UCSD-AML1 (cell line): ENCODE results near the gene JAGN1.
"Not testable (repeated sequence)": the region's sequence is repeated elsewhere in the genome, so short reads cannot be mapped to it uniquely, and the experiment has no call there.

Experiments
- DNase-seq: peaks from one replicate; lab custom pipeline; 2025; ENCODE audit not compliant: unreplicated experiment; lab: John Stamatoyannopoulos, UW

JAGN1 gene

DNA sequence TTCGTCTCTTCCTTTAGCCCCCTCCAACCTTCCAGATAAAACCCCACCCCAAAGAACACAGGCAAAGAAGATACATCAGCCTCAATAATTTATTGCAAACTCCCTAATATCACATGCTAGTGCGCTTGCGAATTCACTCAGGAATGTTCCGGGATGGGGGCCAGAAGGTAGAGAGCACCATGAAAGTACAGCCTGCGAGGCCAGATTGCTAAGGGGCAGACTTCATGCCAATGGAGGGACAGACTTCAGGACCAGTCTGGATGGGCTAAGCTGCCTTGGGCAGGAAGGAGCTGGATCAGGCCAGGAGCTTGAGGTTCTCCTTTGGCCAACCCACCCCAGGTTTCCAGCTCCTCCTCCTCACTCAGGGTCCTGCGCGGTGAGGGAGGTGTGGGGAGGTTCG is 23.8 kb upstream of the JAGN1 start:
- DNase-seq, result no peak

DNA sequence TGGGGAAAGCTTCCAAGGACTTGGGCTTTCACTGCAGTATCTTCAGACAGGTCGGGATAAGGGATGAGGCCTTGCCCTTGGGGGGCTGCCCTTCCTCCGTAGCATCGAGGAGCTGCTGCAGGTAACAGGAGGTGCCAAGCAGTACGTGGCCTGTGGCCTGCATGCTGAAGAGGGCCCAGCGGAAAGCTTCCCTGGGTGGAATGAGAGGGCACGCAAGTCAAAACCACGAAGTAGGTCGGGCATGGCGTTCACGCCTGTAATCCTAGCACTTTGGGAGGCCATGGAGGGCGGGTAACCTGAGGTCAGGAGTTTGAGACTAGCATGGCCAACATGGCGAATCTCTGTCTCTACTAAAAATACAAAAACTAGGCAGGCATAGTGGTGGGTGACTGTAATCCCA is 23.3 kb upstream of the JAGN1 start:
- no peak for DNase-seq

DNA sequence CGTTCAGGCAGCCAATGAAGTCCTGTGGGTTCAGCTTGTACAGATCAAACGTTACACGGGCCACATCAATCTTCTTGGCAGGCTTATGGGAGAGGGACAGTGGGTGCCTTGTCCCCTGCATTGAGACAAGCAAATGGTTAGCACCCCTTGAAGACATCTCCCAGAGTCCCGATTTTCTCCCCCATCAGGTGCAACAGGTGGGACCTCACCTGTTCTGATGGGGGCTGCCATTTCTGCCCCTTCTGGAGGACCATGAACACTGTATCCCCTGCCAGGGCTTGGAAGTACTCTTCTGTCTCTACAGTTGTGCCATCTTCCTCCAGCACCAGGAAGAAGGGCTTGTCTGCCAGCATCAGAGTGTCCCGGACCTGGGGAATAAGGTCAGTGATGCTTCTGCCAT is 20.5 kb upstream of the JAGN1 start:
- DNase-seq, result no peak

DNA sequence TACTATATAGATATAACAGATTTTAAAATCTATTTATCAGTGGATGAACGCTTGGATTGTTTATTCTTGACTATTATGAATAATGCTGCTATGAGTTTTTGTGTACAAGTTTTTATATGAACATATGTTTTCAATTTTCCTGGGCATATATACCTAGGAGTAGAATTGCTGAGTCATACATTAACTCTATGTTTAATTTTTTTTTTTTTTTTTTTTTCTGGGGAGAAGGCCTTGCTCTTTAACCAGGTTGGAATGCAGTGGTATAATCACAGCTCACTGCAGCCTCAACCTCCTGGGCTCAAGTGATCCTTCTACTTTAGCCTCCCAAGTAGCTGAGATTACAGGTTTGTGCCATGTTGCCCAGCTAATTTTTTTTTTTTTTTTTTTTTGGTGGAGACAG is 19.4 kb upstream of the JAGN1 start:
- no peak for DNase-seq

DNA sequence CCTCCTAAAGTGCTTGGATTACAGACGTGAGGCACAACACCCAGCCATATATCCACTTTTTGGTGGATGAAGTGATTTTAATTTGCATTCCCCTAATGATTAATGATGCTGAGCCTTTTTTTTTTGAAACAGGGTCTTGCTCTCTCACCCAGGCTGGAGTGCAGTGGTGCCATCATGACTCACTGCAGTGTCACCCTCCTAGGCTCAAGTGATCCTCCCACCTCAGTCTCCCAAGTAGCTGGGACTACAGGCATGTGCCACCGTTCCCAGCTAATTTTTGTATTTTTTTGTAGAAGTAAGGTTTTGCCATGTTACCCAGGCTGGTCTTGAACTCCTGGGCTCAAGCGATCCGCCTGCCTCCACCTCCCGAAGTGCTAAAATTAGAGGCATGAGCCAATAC is 18.3 kb upstream of the JAGN1 start:
- DNase-seq, result not testable (repeated sequence)

DNA sequence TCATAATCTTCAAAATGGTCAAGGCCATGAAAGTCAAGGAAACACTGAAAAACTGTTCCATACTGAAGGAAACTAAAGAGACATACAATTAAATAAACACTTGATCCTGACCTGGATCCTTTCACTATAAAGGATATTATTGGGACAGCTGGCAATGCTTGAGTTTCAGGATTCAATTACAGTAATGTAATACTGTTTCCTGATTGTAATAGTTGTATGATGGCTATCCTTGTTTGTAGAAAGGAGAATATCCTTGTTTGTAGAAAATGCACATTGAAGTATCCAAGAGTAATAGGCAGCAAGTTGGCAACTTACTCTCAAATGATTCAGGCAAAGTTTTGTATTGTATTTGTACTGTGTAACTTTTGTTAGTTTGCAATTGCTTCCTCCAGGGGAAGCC is 15.0 kb upstream of the JAGN1 start:
- no peak for DNase-seq

DNA sequence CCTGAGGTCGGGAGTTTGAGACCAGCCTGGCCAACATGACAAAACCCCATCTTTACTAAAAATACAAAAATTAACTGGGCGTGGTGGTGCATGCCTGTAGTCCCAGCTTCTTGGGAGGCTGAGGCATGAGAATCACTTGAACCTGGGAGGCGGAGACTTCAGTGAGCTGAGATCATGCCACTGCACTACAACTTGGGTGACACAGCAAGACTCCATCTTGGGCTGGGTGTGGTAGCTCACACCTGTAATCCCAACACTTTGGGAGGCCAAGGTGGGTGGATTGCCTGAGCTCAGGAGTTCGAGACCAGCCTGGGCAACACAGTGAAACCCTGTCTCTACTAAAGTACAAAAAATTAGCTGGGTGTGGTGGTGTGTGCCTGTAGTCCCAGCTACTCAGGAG is 14.2 kb upstream of the JAGN1 start:
- DNase-seq, result not testable (repeated sequence)

DNA sequence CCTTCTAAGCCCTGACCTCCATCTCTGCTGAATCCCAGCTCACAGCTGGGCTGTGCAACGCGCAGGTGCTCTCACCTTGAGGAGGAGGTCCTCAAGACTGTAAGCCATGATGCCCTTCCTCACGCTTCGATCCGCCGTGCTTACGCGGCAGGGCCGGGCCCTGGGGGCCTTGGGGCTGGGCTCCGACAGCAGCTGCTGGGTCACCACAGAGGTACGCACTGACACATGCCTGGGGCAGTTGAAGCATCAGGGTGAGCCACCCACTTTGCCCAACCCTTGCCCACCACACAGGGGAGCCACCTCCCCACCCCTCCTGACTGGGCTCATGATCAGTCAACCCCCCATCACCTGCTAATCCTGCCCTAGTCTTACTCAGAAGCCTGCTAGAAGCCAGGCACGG is 13.4 kb upstream of the JAGN1 start:
- no peak for DNase-seq

DNA sequence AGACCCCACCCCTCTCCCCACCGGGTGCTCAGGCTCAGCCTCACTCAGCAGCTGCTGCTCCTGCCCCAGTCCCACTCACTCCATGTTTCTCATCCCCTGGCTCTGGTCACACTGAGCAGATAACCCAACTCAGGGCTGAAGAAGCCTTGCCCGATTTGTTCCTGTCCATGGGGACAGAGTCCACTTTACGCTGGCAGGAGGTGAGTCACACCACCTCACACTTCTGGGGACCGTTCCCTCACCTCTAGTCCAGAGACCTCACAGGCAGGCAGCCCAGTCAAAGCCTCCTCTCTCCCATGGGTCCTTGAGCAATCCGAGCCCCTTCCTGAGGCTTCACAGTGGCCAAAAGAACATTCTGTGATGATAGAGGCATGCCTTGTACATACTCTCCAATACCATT is 11.7 kb upstream of the JAGN1 start:
- no peak for DNase-seq

DNA sequence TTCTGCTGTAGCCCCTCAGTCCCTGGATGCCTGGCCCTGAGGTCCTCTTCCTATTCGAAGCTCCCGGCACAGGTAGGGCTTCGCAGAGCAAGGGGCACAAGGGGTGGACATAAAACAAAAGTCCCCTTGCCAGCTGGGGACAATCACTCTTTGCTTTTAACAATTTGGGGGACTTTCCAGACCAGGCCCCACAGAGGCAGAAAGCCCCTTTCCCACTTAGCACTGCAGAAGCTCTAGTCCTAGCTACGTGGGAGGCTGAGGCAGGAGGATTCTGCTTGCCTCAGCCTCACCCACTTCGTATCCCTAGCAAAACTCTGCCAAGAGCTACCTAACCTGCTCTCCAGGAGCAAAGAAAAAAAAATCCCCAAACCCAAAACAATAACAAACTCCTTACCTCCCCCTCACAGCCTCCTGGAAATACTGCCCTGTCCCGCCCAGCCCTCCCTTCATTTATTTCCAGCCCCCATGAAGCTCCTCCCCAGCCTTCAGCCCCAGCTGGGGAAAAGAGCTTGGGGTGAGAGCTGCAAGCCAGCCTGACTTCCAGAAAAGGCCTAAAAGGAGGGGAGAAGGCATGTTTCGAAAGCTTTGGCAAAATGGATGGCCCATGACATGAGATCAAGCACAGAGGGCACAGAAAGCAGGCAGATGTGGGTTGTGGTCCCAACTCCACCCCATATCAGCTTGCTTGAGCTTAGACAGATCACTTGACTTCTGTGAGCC is 10.4 kb upstream of the JAGN1 start, which contains the start of gene CIDEC:
TSS of gene CIDEC (minus strand) at position 424 of the 720 bp plus-strand sequence. CDS start 1,767 bp downstream, outside the sequence.
- no peak for DNase-seq

DNA sequence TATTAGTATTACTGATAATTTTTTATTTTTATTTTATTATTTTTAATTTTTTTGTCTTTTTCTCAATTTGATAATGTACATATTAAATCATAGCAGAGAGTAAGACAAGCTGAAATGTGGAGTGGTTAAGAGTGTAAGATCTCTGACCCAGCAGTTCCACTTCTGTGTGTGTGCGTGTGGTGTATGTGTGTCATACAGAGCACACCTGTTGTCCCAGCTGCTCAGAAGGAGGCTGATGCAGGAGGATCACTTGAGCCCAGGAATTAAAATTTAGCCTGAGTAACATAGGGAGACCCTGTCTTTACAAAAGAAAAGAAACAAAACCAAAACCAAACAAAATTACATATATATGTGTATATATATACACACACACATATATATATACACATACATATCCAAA is 9.0 kb upstream of the JAGN1 start:
- DNase-seq, result no peak

DNA sequence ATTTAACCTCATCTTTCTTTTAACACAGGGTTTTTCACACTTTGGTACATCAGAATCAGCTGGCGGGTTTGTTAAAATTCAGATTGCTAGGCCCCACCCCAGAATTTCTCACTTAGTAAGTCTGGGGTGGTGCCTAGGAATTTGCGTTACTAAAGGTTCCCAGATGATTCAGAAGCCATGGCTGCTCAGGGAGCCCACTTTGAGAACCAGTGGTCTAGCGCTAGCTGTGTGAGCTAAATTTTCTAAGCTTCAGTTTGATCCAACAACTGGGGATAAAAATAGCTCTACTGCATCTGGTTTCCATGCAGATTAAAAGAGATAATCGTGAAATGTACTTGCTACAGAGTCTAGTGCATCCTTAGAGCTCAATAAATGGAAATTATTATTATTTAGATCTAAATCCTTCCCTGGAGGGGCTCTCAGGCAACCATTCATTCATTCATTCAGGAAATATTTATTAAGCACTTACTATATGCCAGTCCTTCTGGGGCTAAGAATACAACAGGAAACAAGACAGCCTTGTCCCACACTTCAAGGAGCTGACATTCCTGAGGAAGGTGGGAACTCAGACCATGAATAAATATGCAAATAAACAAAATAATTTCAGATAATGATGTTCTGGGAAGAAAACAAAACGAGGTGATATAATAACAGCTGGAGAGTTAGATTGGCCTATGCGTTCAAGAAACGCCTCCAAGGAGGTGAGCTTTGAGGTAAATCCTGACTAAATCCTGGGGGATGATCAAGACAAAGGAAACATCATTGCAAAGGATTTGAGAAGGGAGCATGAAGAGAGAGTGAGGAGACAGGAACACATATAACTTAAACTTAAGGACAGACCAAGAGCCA is 6.5 kb upstream of the JAGN1 start:
- no peak for DNase-seq

DNA sequence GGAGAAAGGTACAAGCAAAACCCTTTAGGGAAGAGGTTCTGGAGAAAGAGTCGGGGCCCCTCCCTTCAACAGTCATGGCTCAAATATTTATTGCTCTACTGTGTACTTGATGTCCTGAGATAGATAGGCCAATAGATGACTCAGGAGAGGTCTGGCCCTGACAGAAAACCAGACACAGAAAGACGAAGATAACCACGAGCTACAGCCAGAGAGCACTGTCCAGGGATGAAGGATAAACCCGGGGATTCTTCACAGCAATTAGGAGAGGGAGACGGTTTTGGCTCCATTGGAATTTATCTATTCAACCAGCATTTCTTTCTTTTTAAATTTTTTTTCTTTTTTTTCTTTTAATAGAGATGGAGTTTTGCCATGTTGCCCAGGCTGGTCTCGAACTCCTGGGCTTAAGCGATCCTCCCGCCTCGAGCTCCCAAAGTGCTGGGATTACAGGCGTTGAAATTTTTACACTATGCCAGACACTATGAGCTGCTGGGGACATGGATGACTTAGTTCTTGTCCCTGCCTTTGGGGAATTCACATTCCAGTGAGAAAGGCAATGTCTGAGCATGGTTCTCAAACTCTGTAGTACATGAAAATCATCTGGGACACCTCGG is 5.8 kb upstream of the JAGN1 start:
- DNase-seq, result no peak

DNA sequence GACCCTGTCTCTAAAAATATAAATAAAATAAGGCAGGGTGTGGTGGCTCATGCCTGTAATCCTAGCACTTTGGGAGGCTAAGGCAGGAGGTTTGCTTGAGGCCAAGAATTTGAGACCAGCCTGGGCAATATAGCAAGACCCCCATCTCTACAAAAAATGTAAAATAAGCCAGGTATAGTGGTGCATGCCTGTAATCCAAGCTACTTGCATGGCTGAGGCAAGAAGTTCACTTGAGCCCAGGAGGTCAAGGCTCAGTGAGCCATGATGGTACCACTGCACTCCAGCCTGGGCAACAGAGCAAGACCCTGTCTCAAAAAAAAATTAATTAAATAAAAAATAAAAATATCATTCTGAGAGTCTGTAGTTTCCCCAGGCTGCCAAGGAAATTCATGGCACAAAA is 4.1 kb upstream of the JAGN1 start:
- DNase-seq, result no peak

DNA sequence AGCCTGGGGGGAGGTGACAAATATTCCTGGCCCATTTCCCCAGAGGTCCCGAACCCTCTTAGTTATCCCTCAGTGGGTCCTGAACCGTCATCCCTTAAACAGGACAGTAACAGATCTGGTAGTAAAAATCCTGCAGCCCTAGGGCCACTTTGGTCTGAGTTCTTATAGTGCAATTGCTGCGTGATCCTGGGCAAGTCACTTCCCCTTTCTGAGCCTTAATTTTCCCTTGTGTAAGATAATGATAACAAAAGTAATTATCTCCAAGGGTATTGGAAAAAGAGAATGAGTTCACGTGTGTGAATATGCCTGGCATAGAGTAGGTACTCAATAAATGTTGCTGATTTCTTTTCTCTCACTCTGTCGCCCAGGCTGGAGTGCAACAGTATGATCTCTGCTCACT is 2.9 kb upstream of the JAGN1 start:
- DNase-seq, result no peak

DNA sequence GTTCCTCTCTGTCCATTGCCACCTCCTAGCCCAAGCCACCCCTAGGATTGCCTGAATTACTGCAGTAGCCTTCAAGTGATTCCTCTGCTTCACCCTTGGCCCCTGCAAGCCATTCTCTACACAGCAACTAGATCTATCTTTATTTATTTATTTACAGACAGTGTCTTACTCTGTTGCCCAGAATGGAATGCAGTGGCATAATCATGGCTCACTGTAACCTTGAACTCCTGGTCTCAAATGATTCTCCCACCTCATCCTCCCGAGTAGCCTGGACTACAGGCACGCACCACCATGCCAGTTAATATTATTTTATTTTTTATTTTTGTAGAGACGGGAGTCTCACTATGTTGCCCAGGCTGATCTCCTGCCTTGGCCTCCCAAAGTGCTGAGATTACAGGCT is 1.9 kb upstream of the JAGN1 start:
- DNase-seq, result no peak

DNA sequence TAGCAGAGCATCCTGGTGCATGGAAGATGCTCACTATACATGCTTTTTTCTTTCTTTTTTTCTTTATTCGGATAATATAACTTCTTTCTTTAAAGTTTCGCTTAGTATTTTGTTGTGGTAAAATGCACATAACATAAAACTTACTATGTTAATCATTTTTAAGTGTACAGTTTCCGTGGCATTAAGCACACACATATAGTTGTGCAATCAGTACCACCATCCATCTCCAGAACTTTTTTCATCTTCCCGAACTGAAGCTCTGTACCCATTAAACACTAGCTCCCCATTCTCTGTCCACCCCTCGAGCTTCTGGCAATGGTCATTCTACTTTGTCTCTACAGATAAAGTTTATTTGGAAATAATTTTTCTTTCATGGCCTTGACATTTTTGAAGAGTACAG is 1.0 kb upstream of the JAGN1 start:
- no peak for DNase-seq

DNA sequence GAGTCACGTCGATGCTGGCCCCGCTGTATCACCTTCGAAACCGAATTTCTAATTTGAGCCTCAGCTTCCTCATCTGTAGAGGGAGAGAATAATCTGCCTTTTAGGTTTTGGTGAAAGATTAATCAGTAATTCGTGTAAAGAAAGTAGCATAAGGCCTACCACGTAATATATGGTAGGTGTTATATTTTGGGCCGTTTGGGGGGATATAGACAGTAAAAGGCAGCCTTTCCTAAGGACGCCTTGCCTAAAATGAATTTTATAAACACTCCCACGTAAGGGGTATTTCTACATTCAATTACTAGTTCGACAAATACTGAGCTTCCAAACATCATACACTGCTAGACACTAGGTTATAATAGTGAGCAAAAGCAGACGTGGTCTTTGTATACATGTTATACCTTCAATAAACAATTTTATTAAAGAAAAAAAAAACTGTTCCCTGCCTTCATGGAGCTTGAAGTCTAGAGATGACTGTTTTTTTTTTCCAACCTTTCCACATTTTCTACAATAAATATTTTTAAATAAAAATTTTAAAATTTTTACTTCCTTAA is 737 bp downstream of the JAGN1 start:
- no peak for DNase-seq

DNA sequence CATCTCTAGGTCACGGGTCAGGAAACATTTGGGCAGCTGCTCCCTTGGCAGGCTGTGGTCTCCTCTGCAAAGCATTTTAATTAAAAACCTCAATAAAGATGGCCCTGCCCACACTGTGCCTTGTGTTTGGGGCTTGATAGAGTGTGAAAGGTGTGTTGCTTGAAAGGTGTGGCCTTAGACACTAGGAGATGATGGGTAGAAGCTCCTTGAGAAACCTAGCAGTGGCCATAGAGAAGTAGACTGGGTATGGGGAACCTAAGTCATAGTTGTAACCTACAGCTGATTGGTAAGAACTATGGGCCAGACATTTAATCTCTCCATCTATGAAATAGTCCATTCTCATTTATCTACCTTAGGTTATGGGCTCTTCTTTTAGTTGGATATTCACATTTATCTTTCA is 3.3 kb downstream of the JAGN1 start:
- DNase-seq, result no peak

DNA sequence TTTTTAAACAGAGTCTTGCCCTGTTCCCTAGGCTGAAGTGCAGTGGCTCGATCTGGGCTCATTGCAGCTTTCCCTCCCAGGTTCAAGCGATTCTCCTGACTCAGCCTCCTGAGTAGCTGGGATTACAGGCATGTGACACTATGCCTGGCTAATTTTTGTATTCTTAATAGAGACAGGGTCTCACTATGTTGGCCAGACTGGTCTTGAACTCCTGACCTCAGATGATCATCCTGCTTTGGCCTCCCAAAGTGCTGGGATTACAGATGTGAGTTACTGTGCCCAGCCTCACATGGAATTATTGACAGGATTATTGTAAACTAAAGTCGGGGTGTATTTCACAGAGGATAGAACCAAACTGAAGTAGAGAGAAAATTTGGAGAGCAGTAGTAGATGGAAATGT is 5.3 kb downstream of the JAGN1 start:
- not testable (repeated sequence) for DNase-seq

DNA sequence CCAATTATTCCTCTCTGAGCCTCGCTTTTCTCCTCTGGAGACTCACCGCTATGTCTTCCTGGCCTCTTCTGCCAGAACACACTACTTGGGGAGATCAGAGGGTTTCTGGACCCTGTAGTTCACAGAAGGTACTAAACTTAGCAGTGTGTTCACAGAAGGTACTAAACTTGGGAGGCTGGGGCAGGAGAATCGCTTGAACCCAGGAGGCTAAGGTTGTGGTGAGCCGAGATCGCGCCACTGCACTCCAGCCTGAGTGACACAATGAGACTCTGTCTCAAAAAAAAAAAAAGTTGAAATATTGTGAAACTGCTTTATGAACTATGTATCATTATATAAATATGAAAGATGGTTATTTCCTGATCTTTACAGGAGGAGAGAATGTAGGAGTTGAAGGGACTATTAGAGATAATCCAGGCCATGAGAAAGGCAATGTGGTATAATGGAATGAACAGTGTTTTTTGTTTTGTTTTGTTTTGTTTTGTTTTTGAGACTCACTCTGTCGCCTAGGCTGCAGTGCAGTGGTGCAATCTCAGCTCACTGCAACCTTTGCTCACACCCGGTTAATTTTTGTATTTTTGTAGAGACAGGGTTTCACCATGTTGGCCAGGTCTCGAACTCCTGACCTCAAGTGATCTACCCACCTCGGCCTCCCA is 6.5 kb downstream of the JAGN1 start:
- not testable (repeated sequence) for DNase-seq
